GM21825 (cell line): ENCODE results near the gene OTUB2.

Experiments used
- ATAC-seq: cut with Tn5 transposase; IDR thresholded peaks from one replicate; pipeline ENCODE4 v1.9.1; 2021; ENCODE audit warnings: mild to moderate bottlenecking, moderate library complexity; ENCODE audit not compliant: unreplicated experiment

OTUB2 gene

GRCh38 chr14:94038921-94039629 lies 12.9 kb downstream of the OTUB2 start:
- no peak for ATAC-seq

DNA sequence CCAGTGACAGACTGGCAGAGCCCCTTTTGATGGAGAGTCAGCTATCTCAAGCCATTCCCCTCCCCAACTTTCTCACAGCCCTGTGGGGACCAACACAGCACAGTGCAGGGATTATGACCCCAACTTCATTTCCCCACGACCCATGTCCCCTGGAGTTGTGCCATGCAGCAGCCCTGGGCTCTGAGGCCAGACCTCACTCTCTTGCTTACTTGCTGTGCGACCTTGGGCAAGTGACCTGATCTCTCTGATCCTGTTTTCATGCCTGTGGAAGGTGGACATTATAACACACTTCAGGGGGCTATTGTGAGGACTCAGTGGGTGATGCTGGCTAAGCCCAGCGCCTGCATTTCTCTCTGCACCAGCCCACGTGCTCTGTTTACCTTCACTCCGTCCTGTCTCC lies 14.1 kb downstream of the OTUB2 start:
- no peak for ATAC-seq

GRCh38 chr14:94040796-94041195 lies 14.7 kb downstream of the OTUB2 start:
- ATAC-seq = no peak

- ATAC-seq = no peak
Observed at GRCh38 chr14:94041551-94042346, 15.6 kb downstream of the OTUB2 start.

GRCh38 chr14:94042433-94043091 lies 16.4 kb downstream of the OTUB2 start:
- no peak for ATAC-seq

DNA sequence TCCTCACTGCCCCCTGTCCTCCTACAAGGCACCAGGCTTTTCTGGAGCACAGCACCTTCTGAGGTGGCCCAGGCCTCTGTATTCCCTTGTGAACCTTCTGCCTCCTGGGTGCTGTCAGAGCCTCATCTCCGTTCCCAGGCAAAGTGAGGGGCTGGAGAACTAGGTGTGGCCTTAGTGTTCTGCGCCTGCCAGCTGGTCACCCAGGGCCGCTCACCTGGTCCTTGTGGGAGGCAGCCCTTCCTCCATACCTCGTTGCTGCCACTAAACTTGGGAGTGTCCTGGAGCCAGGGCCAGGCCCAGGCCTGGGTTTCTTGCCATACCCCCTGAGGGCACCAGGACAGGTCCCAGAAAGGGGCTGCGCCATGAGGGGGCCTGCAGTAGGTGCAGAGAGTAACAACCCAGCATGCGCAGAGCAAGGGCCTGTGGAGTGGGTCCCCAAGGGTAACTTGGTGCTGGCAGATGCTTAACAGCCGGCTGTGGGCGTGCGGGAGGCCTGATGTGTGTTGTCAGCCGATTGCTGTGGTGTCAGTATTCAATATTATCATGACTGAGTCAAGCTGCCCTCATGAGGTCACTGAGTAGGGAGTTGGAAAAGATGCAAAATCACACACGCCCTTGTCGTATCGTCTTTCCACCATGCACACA lies 17.1 kb downstream of the OTUB2 start:
- no peak for ATAC-seq

- ATAC-seq = no peak
Observed at GRCh38 chr14:94043756-94044475, 17.8 kb downstream of the OTUB2 start.

GRCh38 chr14:94044476-94045091 lies 18.4 kb downstream of the OTUB2 start:
- ATAC-seq = no peak

DNA sequence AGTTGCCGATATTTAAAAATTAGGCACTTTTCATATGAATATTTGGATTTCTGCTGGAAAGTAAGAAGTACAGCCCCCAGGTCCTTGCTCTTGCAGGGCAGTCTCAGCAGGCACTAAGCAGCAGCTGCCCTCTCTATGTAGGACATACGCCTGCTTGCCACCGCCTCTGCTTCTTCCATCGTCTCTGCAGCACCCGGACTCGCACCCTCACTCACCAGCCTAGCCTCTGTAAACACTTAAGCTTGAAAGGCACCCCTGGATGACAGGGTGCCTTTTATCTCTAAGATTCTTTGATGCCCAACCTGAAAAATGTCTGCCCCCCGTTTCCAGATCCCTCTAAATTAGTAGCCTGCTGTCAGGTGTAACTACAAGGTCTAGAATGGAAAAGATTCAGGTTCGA lies 19.0 kb downstream of the OTUB2 start:
- no peak for ATAC-seq

GRCh38 chr14:94045563-94046345 lies 19.6 kb downstream of the OTUB2 start:
- no peak for ATAC-seq

DNA sequence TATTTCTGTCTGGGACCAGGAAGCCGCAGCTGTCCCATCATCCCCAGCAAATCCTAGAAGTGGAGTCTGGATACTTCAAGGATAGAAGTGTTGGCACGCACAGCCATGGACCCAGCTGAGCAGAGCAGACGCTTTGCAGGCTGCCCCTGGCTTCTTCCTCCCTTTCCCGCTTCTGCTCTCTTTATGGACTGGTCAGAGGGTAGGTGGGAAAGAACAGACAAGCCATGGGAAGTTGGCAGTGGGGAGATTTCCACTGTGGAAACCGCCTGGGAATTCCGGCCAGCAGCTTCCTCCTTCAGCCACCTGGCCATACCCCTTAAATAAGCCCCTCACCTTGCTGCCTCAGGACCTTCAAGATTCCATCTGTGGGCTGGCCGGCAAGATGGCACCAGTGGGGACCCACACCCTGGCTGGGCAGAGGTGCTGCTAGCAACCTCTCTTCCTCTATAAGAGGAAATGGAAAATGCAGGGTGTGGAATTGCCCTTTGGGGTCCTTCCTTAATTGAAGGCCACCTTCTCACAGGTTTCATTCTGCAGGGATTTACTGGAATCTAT lies 20.6 kb downstream of the OTUB2 start:
- no peak for ATAC-seq

- ATAC-seq = no peak
Observed at GRCh38 chr14:94047581-94047980, 21.4 kb downstream of the OTUB2 start.

GRCh38 chr14:94048691-94049624 lies 22.8 kb downstream of the OTUB2 start:
- ATAC-seq = no peak

DNA sequence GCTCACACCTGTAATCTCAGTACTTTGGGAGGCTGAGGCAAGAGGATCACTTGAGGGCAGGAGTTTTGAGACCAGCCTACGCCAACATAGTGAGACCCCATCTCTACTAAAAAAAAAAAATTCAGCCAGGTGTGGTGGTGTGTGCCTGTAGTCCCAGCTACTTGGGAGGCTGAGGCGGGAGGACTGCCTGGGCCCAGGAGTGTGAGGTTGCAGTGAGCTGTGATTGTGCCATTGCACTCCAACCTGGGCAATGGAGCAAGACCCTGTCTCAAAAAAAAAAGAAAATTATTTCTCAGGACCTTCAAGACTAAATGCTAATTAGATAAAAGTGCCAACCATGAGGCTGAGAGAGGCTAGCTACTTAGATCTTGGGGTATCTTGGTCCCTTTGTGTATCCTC lies 23.5 kb downstream of the OTUB2 start:
- ATAC-seq = no peak

GRCh38 chr14:94050231-94050880 lies 24.2 kb downstream of the OTUB2 start:
- ATAC-seq = no peak

- no peak for ATAC-seq
Observed at GRCh38 chr14:94051115-94051514, 25.0 kb downstream of the OTUB2 start.

GRCh38 chr14:94051779-94052178 lies 25.6 kb downstream of the OTUB2 start:
- ATAC-seq = no peak

DNA sequence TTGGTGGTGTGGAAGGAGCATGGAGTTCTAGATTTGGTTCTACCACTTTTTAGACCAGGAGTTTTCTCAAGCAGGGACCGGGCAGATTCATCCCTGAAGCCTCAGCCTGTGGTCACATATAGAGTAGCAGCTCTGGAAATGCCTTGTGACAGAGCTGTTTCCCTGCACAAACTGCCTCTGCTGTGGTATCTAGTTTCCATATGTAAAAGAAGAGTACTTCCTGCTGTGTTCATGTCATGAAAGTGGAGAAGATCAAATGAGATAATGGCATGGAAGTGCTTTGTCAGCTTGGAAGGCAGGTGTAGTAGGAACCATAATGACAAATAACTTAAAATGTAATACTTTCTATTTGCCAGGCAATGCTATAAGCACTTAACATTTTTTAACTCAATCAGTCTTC lies 26.1 kb downstream of the OTUB2 start:
- no peak for ATAC-seq
